HepG2 (cell line): ENCODE measurements around the gene MAN1B1. TPM values are rescaled to one million over a fixed set of nuclear protein-coding genes. Genes with fewer than 3 reads are reported as not detected.

Experiments
- ATAC-seq: fragments of 200-7000 bp; cut with Tn5 transposase; 3 replicates; pipeline ENCODE4 v1.9.1; 2020; ENCODE audit warnings: mild to moderate bottlenecking, moderate library complexity
- BruUV-seq: library from RNA; stranded (reverse); fragments of 400-500 nt; replicated peaks from 2 replicates; lab custom pipeline; 2021; lab: Mats Ljungman, UMichigan
- CTCF ChIA-PET: fragments of 300-600 bp; formaldehyde crosslinking; extraction: SDS; loops from one replicate; lab custom pipeline; 2021; ENCODE audit warnings: low total read pairs, inconsistent platforms, low intra/inter-chr PET ratio; lab: Yijun Ruan, JAX
- POLR2A ChIA-PET: fragments of 350-600 bp; sonication (Branson Sonifier 250); formaldehyde crosslinking; loops from one replicate; lab custom pipeline; 2020; ENCODE audit warnings: antibody characterized with exemption, inconsistent platforms; lab: Yijun Ruan, JAX
- DNase-seq: peaks from one replicate; pipeline ENCODE4 v3.0.0-alpha.2; 2015; ENCODE audit warnings: low spot score
- FAIRE-seq: peaks from 3 replicates; lab custom pipeline; 2011; peaks lifted over from hg19 to GRCh38; lab: Jason Lieb, UNC
- H2AFZ ChIP-seq: one replicate; pipeline ENCODE4 v1.6.1; 2011; ENCODE audit warnings: low read length, inconsistent platforms
- H3K27ac ChIP-seq: fragments of 300-600 bp; 3 replicates; pipeline ENCODE4 v1.8.0; 2011; ENCODE audit warnings: mixed run types, mild to moderate bottlenecking, mixed read lengths, low read length, inconsistent platforms; ENCODE audit not compliant: insufficient read depth; ENCODE audit errors: extremely low read length
- H3K27me3 ChIP-seq, 2 experiments: fragments of 200-600 bp in 1 of 2; 2 replicates in 1 of 2; 3 replicates in 1 of 2; pipeline versions ENCODE4 v1.6.0 to v1.8.0; 2011; ENCODE audit warnings: low read length in 2 of 2, mild to moderate bottlenecking in 2 of 2, moderate library complexity in 2 of 2, inconsistent platforms in 1 of 2; ENCODE audit not compliant: insufficient read depth in 2 of 2, control insufficient read depth in 1 of 2
- H3K36me3 ChIP-seq, 2 experiments: fragments of 200-600 bp in 1 of 2; replicated peaks in 1 of 2; 2 replicates in 1 of 2; 3 replicates in 1 of 2; pipeline versions ENCODE4 v1.5.1 to v1.8.0; 2011; ENCODE audit warnings: low read length in 2 of 2, inconsistent platforms in 1 of 2; ENCODE audit not compliant: insufficient read depth in 2 of 2, control insufficient read depth in 1 of 2
- H3K4me1 ChIP-seq: 2 replicates; pipeline ENCODE4 v1.5.1; 2012; ENCODE audit warnings: low read length, inconsistent platforms; ENCODE audit not compliant: insufficient read depth
- H3K4me2 ChIP-seq: 2 replicates; pipeline ENCODE4 v1.6.0; 2011; ENCODE audit warnings: low read depth, low read length, inconsistent platforms
- H3K4me3 ChIP-seq, 3 experiments: fragments of 200-600 bp in 1 of 3; sonication (generic), shearing (Covaris generic) in 1 of 3; replicated peaks in 1 of 3; 2 replicates each; pipeline ENCODE4 v1.5.1; 2011 to 2016; ENCODE audit warnings: low read length in 3 of 3, inconsistent platforms in 2 of 3, low read depth in 2 of 3, mild to moderate bottlenecking in 2 of 3, control low read depth in 1 of 3, mixed read lengths in 1 of 3; ENCODE audit not compliant: insufficient read depth in 1 of 3
- H3K79me2 ChIP-seq: one replicate; pipeline ENCODE4 v1.6.1; 2011; ENCODE audit warnings: low read length, inconsistent platforms; ENCODE audit not compliant: insufficient read depth
- H3K9ac ChIP-seq: 2 replicates; pipeline ENCODE4 v1.6.0; 2011; ENCODE audit warnings: mild to moderate bottlenecking, low read depth, low read length, inconsistent platforms; ENCODE audit not compliant: insufficient read depth
- H3K9me3 ChIP-seq: 2 replicates; pipeline ENCODE4 v1.5.1; 2012; ENCODE audit warnings: mild to moderate bottlenecking, low read length
- H4K20me1 ChIP-seq: 2 replicates; pipeline ENCODE4 v1.6.0; 2011; ENCODE audit warnings: inconsistent platforms, mild to moderate bottlenecking, low read length, moderate library complexity; ENCODE audit not compliant: insufficient read depth
- EZH2 ChIP-seq: conservative IDR thresholded peaks from 2 replicates; pipeline ENCODE4 v1.6.1; 2012; ENCODE audit warnings: mild to moderate bottlenecking, low read depth, low read length, moderate library complexity
- HNRNPL ChIP-seq: fragments of 200-400 bp; formaldehyde crosslinking; IDR thresholded peaks from 2 replicates; pipeline ENCODE4 v1.6.1; 2017; ENCODE audit warnings: mild to moderate bottlenecking, low read depth, low read length
- MED1 ChIP-seq: sonication (generic); formaldehyde crosslinking; IDR thresholded peaks from 2 replicates; pipeline ENCODE4 v1.4.0; 2020; ENCODE audit warnings: missing genetic modification reagents
- SMAD1 ChIP-seq: sonication (generic); formaldehyde crosslinking; IDR thresholded peaks from 2 replicates; pipeline ENCODE4 v1.4.0; 2020; ENCODE audit warnings: missing genetic modification reagents, low read depth, mild to moderate bottlenecking, borderline replicate concordance
- TBL1XR1 ChIP-seq: fragments of 150-350 bp; IDR thresholded peaks from 2 replicates; pipeline ENCODE4 v1.6.1; 2014; ENCODE audit warnings: borderline replicate concordance, low read length; ENCODE audit not compliant: partially characterized antibody
- YEATS4 ChIP-seq: sonication (generic); formaldehyde crosslinking; IDR thresholded peaks from 2 replicates; pipeline ENCODE4 v1.4.0; 2020; ENCODE audit warnings: missing genetic modification reagents, borderline replicate concordance
- ZFYVE20 ChIP-seq: sonication (generic); formaldehyde crosslinking; IDR thresholded peaks from 2 replicates; pipeline ENCODE4 v1.8.0; 2023; ENCODE audit warnings: low read depth, mild to moderate bottlenecking, moderate library complexity, missing genetic modification reagents, borderline replicate concordance
- ZNF232 ChIP-seq: sonication (generic); formaldehyde crosslinking; IDR thresholded peaks from 2 replicates; pipeline ENCODE4 v1.4.0; 2020; ENCODE audit warnings: missing genetic modification reagents, borderline replicate concordance
- WGBS: methylation state at CpG from one replicate; pipeline ENCODE4 v1.1.6; 2017; ENCODE audit warnings: low lambda C conversion rate; 5-methylcytosine and 5-hydroxymethylcytosine counted together
- in situ Hi-C: cut with HindIII; loops from 2 replicates; pipeline ENCODE4 v1.10.0; 2017; ENCODE audit warnings: low pct_unique_long_range_greater_than_20kb; ENCODE audit not compliant: extremely low pct_ligation_motif_present
- intact Hi-C: fragments of 100-400 bp; cut with micrococcal nuclease; formaldehyde crosslinking; loops from one replicate; pipeline ENCODE4 v1.10.0; 2022; ENCODE audit not compliant: unreplicated experiment
- polyA plus RNA-seq, 8 experiments: library from polyadenylated mRNA; depleted of rRNA in 3 of 8; stranded (reverse) in 7 of 8; unstranded in 1 of 8; fragments of >200 nt; fragmentation: Illumina TruSeq in 4 of 8; extraction: Trizol in 4 of 8; gene quantifications; 2 replicates each; pipeline versions ENCODE4 v1.2.1 to v1.2.3, GENCODE V29; 2011 to 2016; ENCODE audit warnings: low read depth in 4 of 8, missing spikeins in 1 of 8, mixed read lengths in 1 of 8; ENCODE audit not compliant: insufficient read depth in 1 of 8
- total RNA-seq, 5 experiments: library from RNA; depleted of rRNA; stranded (reverse); fragments of >200 nt; fragmentation: Illumina TruSeq; extraction: Trizol; gene quantifications; 2 replicates each; pipeline ENCODE4 v1.2.3, GENCODE V29; 2016; ENCODE audit warnings: low read depth in 1 of 5
- TF ChIP-seq, protein P1 (sequence below): sonication (generic); formaldehyde crosslinking; IDR thresholded peaks from 2 replicates; pipeline ENCODE4 v1.4.0; 2020; ENCODE audit warnings: missing genetic modification reagents, borderline replicate concordance
- TF ChIP-seq, protein P2 (sequence below): sonication (generic); formaldehyde crosslinking; IDR thresholded peaks from 2 replicates; pipeline ENCODE4 v1.4.0; 2020; ENCODE audit warnings: missing genetic modification reagents
- TF ChIP-seq, protein P3 (sequence below): IDR thresholded peaks from 2 replicates; pipeline ENCODE4 v1.6.1; 2016; ENCODE audit warnings: missing compliant biosample characterization, missing genetic modification reagents, borderline replicate concordance

MAN1B1 gene
- total and polyA plus RNA-seq, 2 of the 13 experiments (the other 11 are each of a cell fraction or from before 2014, with no cell fraction given), result 48.9 to 59.5 TPM

DNA sequence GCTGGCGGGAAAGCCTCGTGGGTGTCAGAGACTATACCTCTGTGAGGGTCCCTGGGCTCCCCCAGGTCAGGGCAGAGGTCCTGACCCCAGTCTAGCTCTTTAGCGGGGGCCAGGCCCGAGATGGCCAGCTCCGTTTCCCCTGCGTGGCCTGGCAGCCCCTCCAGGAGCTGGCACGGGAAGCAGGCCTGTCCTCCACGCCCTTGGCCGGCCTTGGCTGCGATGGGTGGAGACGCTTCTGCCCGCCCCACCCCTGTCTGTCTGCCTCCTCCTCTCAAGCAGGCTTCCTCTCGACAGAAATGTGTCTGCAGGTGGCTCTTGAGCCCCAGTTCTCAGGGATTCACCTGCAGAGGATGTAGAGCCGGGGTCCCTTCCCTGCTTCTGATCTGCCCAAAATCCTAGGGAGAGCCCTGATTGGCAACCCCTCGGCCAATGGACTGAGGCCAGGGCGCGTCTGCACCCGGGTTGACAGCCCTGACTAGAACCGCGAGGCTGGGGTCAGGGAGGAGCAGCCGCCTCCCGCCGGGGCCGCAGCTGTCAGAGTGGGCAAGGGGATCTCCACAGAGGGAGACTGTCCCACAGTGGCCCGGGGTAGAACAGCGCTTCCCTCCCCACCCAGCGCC lies 49.6 kb downstream of the MAN1B1 start:
- Histone ChIP-seq H2AFZ (no peak overlapping the region), H3K27me3 (peaks cover 24 to 52% of the 10 kb centered on the region in 2 experiments), H3K27ac (no peak overlapping the region), H3K4me2 (no peak overlapping the region), H3K36me3 (no peaks in the 10 kb centered on the region), H3K9me3 (no peaks in the 10 kb centered on the region), H3K4me1 (no peaks in the 10 kb centered on the region), H3K79me2 (no peaks in the 10 kb centered on the region), H4K20me1 (no peaks in the 10 kb centered on the region), H3K4me3 (no peak overlapping the region), H3K9ac (no peak overlapping the region)
- no TSS peak for BruUV-seq
- no peak for FAIRE-seq
- CTCF ChIA-PET, result no interaction called here
- in situ Hi-C loops (no loop called here), intact Hi-C loops (no loop called here)
- TF ChIP-seq EZH2, result 0 out of 2 replicates have a peak, but pooled peaks have one; percentile 62
- no peak for TF ChIP-seq TBL1XR1
- WGBS, result 9% methylated on average over 12 of the region's 27 CpGs
- no peak for DNase-seq
- ATAC-seq, result peak; percentile 17; the same call in 2 of the 3 replicates
- POLR2A ChIA-PET, result interaction anchor here (1.7 kb wide), 1 partner anchor 14 kb away, joined by 8 read pairs; no protein-coding TSS in a partner anchor

DNA sequence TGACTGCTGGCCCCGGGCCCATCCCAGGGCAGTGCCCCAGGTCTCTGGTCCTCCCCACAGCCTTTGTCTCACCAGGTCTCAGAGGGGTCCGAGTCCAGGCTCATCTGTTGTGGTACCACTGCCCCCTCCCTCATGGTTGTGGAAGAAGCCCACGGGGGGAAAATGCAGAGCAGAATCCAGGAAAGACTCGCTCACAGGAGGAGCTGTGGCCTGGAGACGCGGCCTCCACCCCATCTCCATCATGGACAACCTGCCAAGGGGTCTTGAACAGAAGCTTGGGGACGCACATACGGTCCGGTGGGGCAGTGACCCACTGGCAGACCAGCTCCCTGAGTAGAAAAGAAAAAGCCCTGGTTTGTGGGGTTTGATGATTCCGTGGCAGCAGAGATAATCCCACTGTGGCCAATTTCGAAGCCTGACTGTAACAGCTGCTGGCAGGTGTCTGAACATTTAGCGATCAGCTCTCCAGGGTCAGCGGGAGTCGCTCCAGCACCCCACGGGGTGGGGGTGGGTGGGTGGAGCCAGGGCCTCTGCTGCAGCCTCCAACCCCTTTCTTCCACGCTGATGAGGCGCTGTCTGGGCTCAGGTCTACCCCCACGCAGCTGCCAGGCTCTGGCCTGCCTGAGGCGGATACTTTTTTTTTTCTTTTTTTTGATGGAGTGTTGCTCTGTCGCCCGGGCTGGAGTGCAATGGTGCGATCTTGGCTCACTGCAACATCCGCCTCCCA lies 50.3 kb downstream of the MAN1B1 start:
- intact Hi-C loops, result no loop called here
- DNase-seq (no peak), FAIRE-seq (no peak), ATAC-seq (no peak)
- CTCF ChIA-PET, result no interaction called here
- Histone ChIP-seq H3K27me3 (peaks cover 27 to 59% of the 10 kb centered on the region in 2 experiments), H3K79me2 (no peaks in the 10 kb centered on the region), H2AFZ (no peak overlapping the region), H3K9me3 (no peaks in the 10 kb centered on the region), H3K36me3 (no peaks in the 10 kb centered on the region), H3K9ac (no peak overlapping the region), H3K4me1 (no peaks in the 10 kb centered on the region), H4K20me1 (no peaks in the 10 kb centered on the region), H3K4me3 (no peak overlapping the region), H3K27ac (no peak overlapping the region), H3K4me2 (no peak overlapping the region)
- POLR2A ChIA-PET, result interaction anchor here (1.7 to 3.3 kb wide), 2 partner anchors 7 to 14 kb away, joined by 8 to 11 read pairs; no protein-coding TSS in a partner anchor
- 31% methylated on average over 14 of the region's 23 CpGs for WGBS
- in situ Hi-C loops, result no loop called here
- BruUV-seq, result no TSS peak
- TF ChIP-seq, protein P1, sequence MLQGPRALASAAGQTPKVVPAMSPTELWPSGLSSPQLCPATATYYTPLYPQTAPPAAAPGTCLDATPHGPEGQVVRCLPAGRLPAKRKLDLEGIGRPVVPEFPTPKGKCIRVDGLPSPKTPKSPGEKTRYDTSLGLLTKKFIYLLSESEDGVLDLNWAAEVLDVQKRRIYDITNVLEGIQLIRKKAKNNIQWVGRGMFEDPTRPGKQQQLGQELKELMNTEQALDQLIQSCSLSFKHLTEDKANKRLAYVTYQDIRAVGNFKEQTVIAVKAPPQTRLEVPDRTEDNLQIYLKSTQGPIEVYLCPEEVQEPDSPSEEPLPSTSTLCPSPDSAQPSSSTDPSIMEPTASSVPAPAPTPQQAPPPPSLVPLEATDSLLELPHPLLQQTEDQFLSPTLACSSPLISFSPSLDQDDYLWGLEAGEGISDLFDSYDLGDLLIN (CRISPR knock-in tag), result no peak
- TF ChIP-seq MED1 (no peak), ZNF232 (CRISPR knock-in tag) (no peak), YEATS4 (CRISPR knock-in tag) (no peak), SMAD1 (CRISPR knock-in tag) (no peak), ZFYVE20 (CRISPR knock-in tag) (no peak), HNRNPL (no peak)
- TF ChIP-seq, protein P2, sequence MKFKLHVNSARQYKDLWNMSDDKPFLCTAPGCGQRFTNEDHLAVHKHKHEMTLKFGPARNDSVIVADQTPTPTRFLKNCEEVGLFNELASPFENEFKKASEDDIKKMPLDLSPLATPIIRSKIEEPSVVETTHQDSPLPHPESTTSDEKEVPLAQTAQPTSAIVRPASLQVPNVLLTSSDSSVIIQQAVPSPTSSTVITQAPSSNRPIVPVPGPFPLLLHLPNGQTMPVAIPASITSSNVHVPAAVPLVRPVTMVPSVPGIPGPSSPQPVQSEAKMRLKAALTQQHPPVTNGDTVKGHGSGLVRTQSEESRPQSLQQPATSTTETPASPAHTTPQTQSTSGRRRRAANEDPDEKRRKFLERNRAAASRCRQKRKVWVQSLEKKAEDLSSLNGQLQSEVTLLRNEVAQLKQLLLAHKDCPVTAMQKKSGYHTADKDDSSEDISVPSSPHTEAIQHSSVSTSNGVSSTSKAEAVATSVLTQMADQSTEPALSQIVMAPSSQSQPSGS, result no peak
- TF ChIP-seq, protein P3, sequence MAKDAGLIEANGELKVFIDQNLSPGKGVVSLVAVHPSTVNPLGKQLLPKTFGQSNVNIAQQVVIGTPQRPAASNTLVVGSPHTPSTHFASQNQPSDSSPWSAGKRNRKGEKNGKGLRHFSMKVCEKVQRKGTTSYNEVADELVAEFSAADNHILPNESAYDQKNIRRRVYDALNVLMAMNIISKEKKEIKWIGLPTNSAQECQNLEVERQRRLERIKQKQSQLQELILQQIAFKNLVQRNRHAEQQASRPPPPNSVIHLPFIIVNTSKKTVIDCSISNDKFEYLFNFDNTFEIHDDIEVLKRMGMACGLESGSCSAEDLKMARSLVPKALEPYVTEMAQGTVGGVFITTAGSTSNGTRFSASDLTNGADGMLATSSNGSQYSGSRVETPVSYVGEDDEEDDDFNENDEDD (CRISPR knock-in tag), result no peak
